Measurements from ENCODE around the gene PLCB1.

DNA sequence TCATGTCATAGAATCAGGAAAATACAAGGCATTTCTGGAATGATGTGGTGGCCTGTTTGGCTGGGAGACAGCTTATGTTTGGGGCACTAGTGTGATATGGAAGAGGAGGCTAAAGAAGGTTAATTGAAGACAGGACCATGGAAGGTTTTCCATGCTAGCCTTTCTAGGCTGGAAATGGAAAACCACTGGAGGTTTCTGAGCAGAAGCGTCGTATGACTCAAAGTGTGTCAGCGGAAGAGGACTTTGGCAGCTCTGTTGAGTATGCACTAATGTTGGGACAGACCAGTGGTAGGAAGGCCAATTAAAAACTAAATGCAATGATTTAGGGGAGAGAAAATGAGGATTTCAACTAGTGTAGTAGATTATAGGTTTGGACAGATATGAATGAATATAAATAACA is 413.1 kb downstream of the PLCB1 start:
- TF ChIP-seq POLR2AphosphoS5 (IDR thresholded peaks at IDR 0.05; ENCODE audit: low read depth, low read length) (no peak), SIN3A (IDR thresholded peaks at IDR 0.05; ENCODE audit: borderline replicate concordance, insufficient read depth, low read length) (no peak)
